Stomach (tissue), 9 donors: Measurements from ENCODE around the gene UBA7. TPM values are rescaled to one million over a fixed set of nuclear protein-coding genes. Genes with fewer than 3 reads are reported as not detected.
"Not testable (repeated sequence)": the region's sequence is repeated elsewhere in the genome, so short reads cannot be mapped to it uniquely, and the experiment has no call there.

Source experiments
- DNase-seq, 2 donors: peaks; one replicate each; pipeline versions ENCODE4 v3.0.0 to v3.0.0-alpha.2; 2013 to 2019
- H3K27ac ChIP-seq, 5 donors: fragments of 200-600 bp in 4 of 5; sonication (generic) in 4 of 5; one replicate each; pipeline ENCODE4 v1.5.1; 2013 to 2019; ENCODE audit warnings: mild to moderate bottlenecking in 1 of 5, moderate library complexity in 1 of 5
- H3K27me3 ChIP-seq, 3 donors: fragments of 200-600 bp; sonication (generic); one replicate each; pipeline ENCODE4 v1.5.1; 2017 to 2019; ENCODE audit warnings: mixed run types in 1 of 3
- H3K36me3 ChIP-seq, 4 donors: fragments of 200-600 bp; sonication (generic); 1 replicate in 3 of 4; 2 replicates in 1 of 4; pipeline ENCODE4 v1.5.1; 2016 to 2019
- H3K4me1 ChIP-seq, 4 donors: fragments of 200-600 bp; sonication (generic); one replicate each; pipeline ENCODE4 v1.5.1; 2016 to 2019
- H3K4me3 ChIP-seq, 4 donors: fragments of 200-600 bp; sonication (generic) in 3 of 4; one replicate each; pipeline ENCODE4 v1.5.1; 2016 to 2019; ENCODE audit warnings: mild to moderate bottlenecking in 1 of 4
- H3K9me3 ChIP-seq, 4 donors: fragments of 200-600 bp; sonication (generic); one replicate each; pipeline ENCODE4 v1.5.1; 2016 to 2019
- EP300 ChIP-seq: sonication (generic); formaldehyde crosslinking; IDR thresholded peaks from one replicate; pipeline ENCODE4 v1.6.1; 2017; ENCODE audit warnings: antibody characterized with exemption
- POLR2A ChIP-seq, 4 donors: fragments of 450-650 bp; IDR thresholded peaks; one replicate each; pipeline ENCODE4 v1.6.1; 2016; ENCODE audit warnings: antibody characterized with exemption in 4 of 4, control low read depth in 2 of 4, mild to moderate bottlenecking in 1 of 4, moderate library complexity in 1 of 4
- POLR2AphosphoS5 ChIP-seq, 3 donors: sonication (generic); formaldehyde crosslinking; IDR thresholded peaks; one replicate each; pipeline ENCODE4 v1.6.1; 2016; ENCODE audit warnings: antibody characterized with exemption in 3 of 3
- WGBS, 5 donors: extraction: QIAGEN DNeasy Blood & Tissue Kit in 3 of 5; methylation state at CpG; one replicate each; pipeline versions ENCODE4 v1.1.5 to v1.1.7; 2013 to 2018; 5-methylcytosine and 5-hydroxymethylcytosine counted together
- intact Hi-C: fragments of 100-400 bp; cut with DNase I; formaldehyde crosslinking; loops from one replicate; pipeline ENCODE4 v1.15.1; 2023; ENCODE audit warnings: low total_unique reads
- polyA plus RNA-seq, 3 donors: library from polyadenylated mRNA; stranded (reverse); fragments of 200-250 nt; gene quantifications; one replicate each; pipeline ENCODE4 v1.2.3, GENCODE V29; 2013
- total RNA-seq, 5 donors: library from RNA; depleted of rRNA; stranded (reverse); fragments of >200 nt; gene quantifications; one replicate each; pipeline versions ENCODE4 v1.1.0 to v1.2.3, GENCODE V29; 2014 to 2016
- TF ChIP-seq, protein P1 (sequence below), 7 experiments: fragments of 450-650 bp in 4 of 7; fragments of 200-600 bp in 3 of 7; sonication (generic) in 3 of 7; IDR thresholded peaks; one replicate each; pipeline ENCODE4 v1.5.1; 2016 to 2019; ENCODE audit warnings: antibody characterized with exemption in 7 of 7, control low read depth in 2 of 7, mild to moderate bottlenecking in 1 of 7
- donor health status: healthy with polysubstance abuse.
- donor health status: Bipolar disorder and iron deficiency.
- donor health status: healthy.

Gene UBA7
- total and polyA plus RNA-seq, 8 donors, result 27.2 to 250 (median 59.9) TPM

DNA sequence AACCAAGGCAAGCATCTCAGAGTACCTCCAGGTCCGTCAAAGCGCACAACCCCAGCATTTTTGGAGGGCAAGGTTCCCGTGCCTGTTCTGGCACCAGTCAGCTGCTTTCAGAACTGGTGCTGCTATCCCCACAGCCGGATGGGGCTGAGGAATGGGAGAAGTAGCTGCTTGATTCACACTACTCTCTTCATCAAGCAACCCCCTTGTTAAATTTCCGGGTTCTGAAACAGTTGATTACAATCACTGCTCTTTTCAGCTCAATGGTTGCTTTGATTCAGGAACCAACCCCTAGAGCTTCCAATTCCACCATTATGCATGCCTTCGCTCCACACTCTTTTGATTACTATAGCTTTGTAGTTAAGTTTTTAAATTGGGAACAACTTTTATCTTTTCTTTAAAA, 12.3 kb upstream of the UBA7 start:
- H3K9me3 ChIP-seq, result no peaks in the 10 kb centered on the region
- no peak for TF ChIP-seq EP300
- no peak for TF ChIP-seq POLR2AphosphoS5 (IDR thresholded peaks at IDR 0.05)
- TF ChIP-seq, protein P1, sequence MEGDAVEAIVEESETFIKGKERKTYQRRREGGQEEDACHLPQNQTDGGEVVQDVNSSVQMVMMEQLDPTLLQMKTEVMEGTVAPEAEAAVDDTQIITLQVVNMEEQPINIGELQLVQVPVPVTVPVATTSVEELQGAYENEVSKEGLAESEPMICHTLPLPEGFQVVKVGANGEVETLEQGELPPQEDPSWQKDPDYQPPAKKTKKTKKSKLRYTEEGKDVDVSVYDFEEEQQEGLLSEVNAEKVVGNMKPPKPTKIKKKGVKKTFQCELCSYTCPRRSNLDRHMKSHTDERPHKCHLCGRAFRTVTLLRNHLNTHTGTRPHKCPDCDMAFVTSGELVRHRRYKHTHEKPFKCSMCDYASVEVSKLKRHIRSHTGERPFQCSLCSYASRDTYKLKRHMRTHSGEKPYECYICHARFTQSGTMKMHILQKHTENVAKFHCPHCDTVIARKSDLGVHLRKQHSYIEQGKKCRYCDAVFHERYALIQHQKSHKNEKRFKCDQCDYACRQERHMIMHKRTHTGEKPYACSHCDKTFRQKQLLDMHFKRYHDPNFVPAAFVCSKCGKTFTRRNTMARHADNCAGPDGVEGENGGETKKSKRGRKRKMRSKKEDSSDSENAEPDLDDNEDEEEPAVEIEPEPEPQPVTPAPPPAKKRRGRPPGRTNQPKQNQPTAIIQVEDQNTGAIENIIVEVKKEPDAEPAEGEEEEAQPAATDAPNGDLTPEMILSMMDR (IDR thresholded peaks at IDR 0.05), result no peak
- TF ChIP-seq POLR2A (IDR thresholded peaks at IDR 0.05), result no peak
- H3K4me1 ChIP-seq, result no peaks in the 10 kb centered on the region
- H3K27ac ChIP-seq, result no peak overlapping the region
- intact Hi-C loops, result no loop called here
- peaks cover 0 to 27% (median 15%) of the 10 kb centered on the region in 4 donors for H3K36me3 ChIP-seq
- DNase-seq, result no peak
- no peaks in the 10 kb centered on the region for H3K27me3 ChIP-seq
- H3K4me3 ChIP-seq, result no peak overlapping the region
- WGBS, 5 donors, result 53 to 77% (median 70%) methylated on average over 6 of the region's 6 CpGs

DNA sequence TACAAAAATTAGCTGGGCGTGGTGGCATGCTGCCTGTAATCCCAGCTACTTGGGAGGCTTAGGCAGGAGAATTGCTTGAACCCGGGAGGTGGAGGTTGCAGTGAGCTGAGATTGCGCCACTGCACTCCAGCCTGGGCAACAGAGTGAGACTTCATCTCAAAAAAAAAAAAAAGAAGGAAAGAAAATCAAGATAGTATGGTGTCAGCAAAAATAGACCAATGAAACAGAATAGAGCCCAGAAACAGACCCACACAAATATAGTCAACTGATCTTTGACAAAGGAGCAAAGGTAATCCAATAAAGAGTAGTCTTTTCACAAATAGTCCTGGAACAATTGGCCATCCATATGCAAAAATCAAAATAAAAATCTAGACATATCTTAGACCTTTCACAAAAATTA, 9.4 kb upstream of the UBA7 start:
- H3K27me3 ChIP-seq, H3K36me3 ChIP-seq, intact Hi-C loops, H3K4me1 ChIP-seq, DNase-seq, H3K4me3 ChIP-seq, H3K9me3 ChIP-seq, H3K27ac ChIP-seq: not testable (repeated sequence)
- WGBS, 5 donors, result 67 to 97% (median 86%) methylated on average over 3 of the region's 3 CpGs

DNA sequence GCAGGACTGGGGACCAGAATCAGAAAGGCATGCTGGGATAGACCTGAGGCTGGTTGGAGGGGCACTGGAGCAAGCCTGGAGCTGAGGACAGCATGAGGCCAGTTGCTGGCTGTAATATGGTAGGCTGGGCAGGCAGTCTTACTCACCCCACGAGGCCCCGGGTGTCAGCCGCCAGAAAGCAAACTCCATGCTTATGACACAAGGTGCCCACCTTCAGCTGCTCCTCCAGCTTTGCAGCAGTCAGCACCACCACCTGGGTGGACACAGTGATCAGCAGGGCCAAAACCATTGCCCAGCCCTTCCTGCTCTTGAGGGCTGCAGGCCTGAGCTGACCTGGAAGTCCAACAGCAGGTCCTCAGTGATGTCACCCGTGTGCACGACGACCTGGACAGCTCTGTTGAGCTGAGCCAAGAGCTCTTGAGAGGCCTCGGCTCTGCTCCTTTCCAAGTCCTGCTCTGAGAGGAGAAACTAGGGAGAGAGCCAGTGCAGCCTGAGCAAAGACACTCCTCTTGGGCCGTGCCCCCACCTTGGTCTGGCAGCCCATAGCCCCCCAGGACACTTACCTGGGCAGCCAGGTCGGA, 747 bp downstream of the UBA7 start:
- WGBS, 5 donors, result 15 to 41% (median 28%) methylated on average over 7 to 9 of the region's 9 CpGs
- H3K27ac ChIP-seq, result peak overlapping the region; percentile 53 to 85 (median 82)
- H3K36me3 ChIP-seq, result peaks cover 7 to 46% (median 42%) of the 10 kb centered on the region in 4 donors
- H3K4me1 ChIP-seq, result peaks cover 13 to 37% (median 26%) of the 10 kb centered on the region in 4 donors
- H3K9me3 ChIP-seq, result no peaks in the 10 kb centered on the region
- TF ChIP-seq POLR2A (IDR thresholded peaks at IDR 0.05) (no peak), EP300 (no peak), POLR2AphosphoS5 (IDR thresholded peaks at IDR 0.05) (no peak)
- TF ChIP-seq, protein P1 (IDR thresholded peaks at IDR 0.05), result no peak
- intact Hi-C loops, result no loop called here
- H3K4me3 ChIP-seq, result peak overlapping the region; percentile 50 to 58 (median 54)
- no peaks in the 10 kb centered on the region for H3K27me3 ChIP-seq
- DNase-seq, result no peak

DNA sequence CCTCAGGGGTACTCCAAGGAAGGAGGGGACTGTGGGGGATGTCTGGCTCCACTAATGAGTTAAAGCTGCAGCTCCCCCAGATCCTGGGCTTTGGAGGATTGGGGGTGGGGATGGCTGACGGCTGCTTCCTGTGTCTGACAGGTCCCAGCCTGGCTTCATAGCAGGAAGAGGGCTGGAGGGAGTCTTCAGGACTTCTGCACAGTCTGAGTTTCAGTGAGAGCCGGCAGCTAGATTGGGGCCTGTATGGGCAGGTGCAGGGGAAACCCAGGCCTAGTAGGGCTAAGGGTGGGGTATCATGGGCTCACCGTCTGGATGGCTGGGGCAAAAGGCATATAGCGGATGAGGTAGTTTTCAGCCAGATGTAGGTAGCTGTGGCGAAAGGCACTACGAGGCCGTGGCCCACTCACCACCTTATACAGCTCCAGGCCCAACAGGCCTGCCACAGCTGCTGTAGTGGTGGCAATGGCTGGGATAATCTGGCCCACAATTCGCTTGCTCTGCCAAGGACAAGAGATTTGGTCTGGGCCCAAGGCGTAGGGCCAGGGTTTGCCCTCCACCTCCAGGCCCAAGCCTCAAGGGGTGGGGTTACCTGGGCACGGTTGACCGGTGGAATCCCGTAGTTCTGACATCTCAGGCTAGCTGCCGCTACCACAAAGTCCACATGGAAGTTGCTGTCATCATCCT, 6.2 kb downstream of the UBA7 start:
- Histone ChIP-seq H3K27me3 (no peaks in the 10 kb centered on the region), H3K4me3 (no peak overlapping the region), H3K4me1 (peaks cover 43 to 71% (median 57%) of the 10 kb centered on the region in 4 donors), H3K27ac (peak overlapping the region in 4 of 5 donors; percentile 30 to 90 (median 81)), H3K36me3 (peaks cover 7 to 50% (median 43%) of the 10 kb centered on the region in 4 donors), H3K9me3 (no peaks in the 10 kb centered on the region)
- 71 to 81% (median 76%) methylated on average over 10 to 13 of the region's 13 CpGs for WGBS, 5 donors
- TF ChIP-seq EP300 (no peak), POLR2AphosphoS5 (IDR thresholded peaks at IDR 0.05) (no peak), POLR2A (IDR thresholded peaks at IDR 0.05) (no peak)
- TF ChIP-seq, protein P1 (IDR thresholded peaks at IDR 0.05), result no peak
- intact Hi-C loops, result no loop called here
- DNase-seq, result peak in 1 of 2 donors; percentile 74

DNA sequence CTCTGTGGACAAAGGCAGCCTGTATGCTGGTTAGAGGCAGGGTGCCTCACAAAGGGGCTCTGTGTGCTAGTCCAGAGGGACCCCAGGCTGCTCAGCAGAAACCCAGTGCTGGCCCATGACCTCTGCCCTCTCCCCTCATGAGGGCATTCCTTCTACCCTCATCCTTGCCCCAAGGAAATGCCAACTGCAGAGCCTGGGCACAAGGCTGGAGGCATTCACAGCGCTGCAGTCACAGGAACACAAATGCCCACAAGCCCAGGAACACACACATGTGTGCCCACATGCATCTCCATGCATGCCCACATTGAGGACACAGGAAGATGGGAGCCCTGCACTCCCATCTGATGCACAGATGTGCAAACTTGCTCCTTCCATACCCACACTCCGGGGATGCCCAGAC, 6.9 kb downstream of the UBA7 start:
- Histone ChIP-seq H3K27ac (peak overlapping the region in 4 of 5 donors; percentile 74 to 94 (median 89)), H3K9me3 (no peaks in the 10 kb centered on the region), H3K4me1 (peaks cover 40 to 71% (median 59%) of the 10 kb centered on the region in 4 donors), H3K27me3 (no peaks in the 10 kb centered on the region), H3K36me3 (peaks cover 7 to 46% (median 36%) of the 10 kb centered on the region in 4 donors), H3K4me3 (no peak overlapping the region)
- TF ChIP-seq POLR2A (IDR thresholded peaks at IDR 0.05), result no peak
- TF ChIP-seq POLR2AphosphoS5 (IDR thresholded peaks at IDR 0.05), result no peak
- TF ChIP-seq, protein P1 (IDR thresholded peaks at IDR 0.05), result no peak
- TF ChIP-seq EP300, result no peak
- WGBS, 5 donors, result 71 to 85% (median 80%) methylated on average over 1 to 2 of the region's 2 CpGs
- no peak for DNase-seq
- intact Hi-C loops, result no loop called here
